ENCODE results near the gene PPM1D. TPM values are rescaled to one million over a fixed set of nuclear protein-coding genes. Genes with fewer than 3 reads are reported as not detected.

The PPM1D gene
- total and polyA plus RNA-seq, 2 experiments from 2014 or later, result 18.3 to 18.6 TPM

GRCh38 chr17:60637683-60638082 is 37.7 kb downstream of the PPM1D start:
- H3K4me1 ChIP-seq (ENCODE audit: insufficient read depth), result no peaks in the 10 kb centered on the region
- no peak for DNase-seq (ENCODE audit: low spot score)
- H2AFZ ChIP-seq, result no peak overlapping the region
- no peaks in the 10 kb centered on the region for H3K36me3 ChIP-seq (replicated peaks; ENCODE audit: insufficient read depth, low read depth)
- H3K4me3 ChIP-seq, result no peak overlapping the region
- H3K27ac ChIP-seq, result no peak overlapping the region
- H3K9me3 ChIP-seq (ENCODE audit: low read depth), result no peaks in the 10 kb centered on the region
- H3K27me3 ChIP-seq, result no peaks in the 10 kb centered on the region
- peaks cover 27% of the 10 kb centered on the region for H4K20me1 ChIP-seq (ENCODE audit: insufficient read depth, poor library complexity, severe bottlenecking)
- H3K9me2 ChIP-seq (replicated peaks; ENCODE audit: insufficient read depth), result no peaks in the 10 kb centered on the region
- TF ChIP-seq EZH2phosphoT487 (IDR thresholded peaks at IDR 0.05; ENCODE audit: low read depth, severe bottlenecking, unreplicated experiment) (no peak), EZH2 (IDR thresholded peaks at IDR 0.05; ENCODE audit: borderline replicate concordance) (no peak), CTCF (IDR thresholded peaks at IDR 0.05; ENCODE audit: poor library complexity) (no peak)
- peaks cover 48% of the 10 kb centered on the region for H3K79me2 ChIP-seq
- no peak overlapping the region for H3K4me2 ChIP-seq
- 97% methylated on average over 2 of the region's 2 CpGs for WGBS (ENCODE audit: low lambda C conversion rate, missing lambda C conversion rate)

GRCh38 chr17:60639019-60639330 is 39.0 kb downstream of the PPM1D start:
- TF ChIP-seq EZH2 (IDR thresholded peaks at IDR 0.05; ENCODE audit: borderline replicate concordance), result no peak
- TF ChIP-seq EZH2phosphoT487 (IDR thresholded peaks at IDR 0.05; ENCODE audit: low read depth, severe bottlenecking, unreplicated experiment), result no peak
- no peak for TF ChIP-seq CTCF (IDR thresholded peaks at IDR 0.05; ENCODE audit: poor library complexity)
- no peaks in the 10 kb centered on the region for H3K9me2 ChIP-seq (replicated peaks; ENCODE audit: insufficient read depth)
- H3K4me3 ChIP-seq, result no peak overlapping the region
- H3K27ac ChIP-seq, result no peak overlapping the region
- WGBS (ENCODE audit: low lambda C conversion rate, missing lambda C conversion rate), result 81% methylated on average over 4 of the region's 4 CpGs
- no peak for DNase-seq (ENCODE audit: low spot score)
- H3K9me3 ChIP-seq (ENCODE audit: low read depth), result no peaks in the 10 kb centered on the region
- peaks cover 27% of the 10 kb centered on the region for H4K20me1 ChIP-seq (ENCODE audit: insufficient read depth, poor library complexity, severe bottlenecking)
- no peak overlapping the region for H2AFZ ChIP-seq
- H3K4me1 ChIP-seq (ENCODE audit: insufficient read depth), result no peaks in the 10 kb centered on the region
- peaks cover 48% of the 10 kb centered on the region for H3K79me2 ChIP-seq
- no peaks in the 10 kb centered on the region for H3K36me3 ChIP-seq (replicated peaks; ENCODE audit: insufficient read depth, low read depth)
- no peaks in the 10 kb centered on the region for H3K27me3 ChIP-seq
- H3K4me2 ChIP-seq, result no peak overlapping the region

- 93% methylated on average over 2 of the region's 2 CpGs for WGBS (ENCODE audit: low lambda C conversion rate, missing lambda C conversion rate)
- Histone ChIP-seq H3K9me2 (replicated peaks; ENCODE audit: insufficient read depth) (no peaks in the 10 kb centered on the region), H3K27ac (no peak overlapping the region), H4K20me1 (ENCODE audit: insufficient read depth, poor library complexity, severe bottlenecking) (peaks cover 27% of the 10 kb centered on the region), H3K27me3 (no peaks in the 10 kb centered on the region), H3K4me2 (no peak overlapping the region), H2AFZ (no peak overlapping the region), H3K4me1 (ENCODE audit: insufficient read depth) (no peaks in the 10 kb centered on the region), H3K79me2 (peaks cover 51% of the 10 kb centered on the region), H3K9me3 (ENCODE audit: low read depth) (no peaks in the 10 kb centered on the region), H3K36me3 (replicated peaks; ENCODE audit: insufficient read depth, low read depth) (no peaks in the 10 kb centered on the region), H3K4me3 (no peak overlapping the region)
- TF ChIP-seq EZH2 (IDR thresholded peaks at IDR 0.05; ENCODE audit: borderline replicate concordance) (no peak), CTCF (IDR thresholded peaks at IDR 0.05; ENCODE audit: poor library complexity) (peak; percentile 31)
- peak; percentile 7 for DNase-seq (ENCODE audit: low spot score)
These were observed 40.5 kb downstream of the PPM1D start for GRCh38 chr17:60640503-60640902.

GRCh38 chr17:60641126-60641525 is 41.1 kb downstream of the PPM1D start:
- H3K9me2 ChIP-seq (replicated peaks; ENCODE audit: insufficient read depth), result no peaks in the 10 kb centered on the region
- no peak overlapping the region for H3K4me3 ChIP-seq
- H3K27ac ChIP-seq, result no peak overlapping the region
- no peaks in the 10 kb centered on the region for H3K36me3 ChIP-seq (replicated peaks; ENCODE audit: insufficient read depth, low read depth)
- no peak for DNase-seq (ENCODE audit: low spot score)
- H2AFZ ChIP-seq, result no peak overlapping the region
- TF ChIP-seq EZH2phosphoT487 (IDR thresholded peaks at IDR 0.05; ENCODE audit: low read depth, severe bottlenecking, unreplicated experiment) (no peak), EZH2 (IDR thresholded peaks at IDR 0.05; ENCODE audit: borderline replicate concordance) (no peak), CTCF (IDR thresholded peaks at IDR 0.05; ENCODE audit: poor library complexity) (no peak)
- no peak overlapping the region for H3K4me2 ChIP-seq
- H3K27me3 ChIP-seq, result no peaks in the 10 kb centered on the region
- H4K20me1 ChIP-seq (ENCODE audit: insufficient read depth, poor library complexity, severe bottlenecking), result peaks cover 27% of the 10 kb centered on the region
- peaks cover 57% of the 10 kb centered on the region for H3K79me2 ChIP-seq
- H3K4me1 ChIP-seq (ENCODE audit: insufficient read depth), result peaks cover 3% of the 10 kb centered on the region
- WGBS (ENCODE audit: low lambda C conversion rate, missing lambda C conversion rate), result 92% methylated on average over 3 of the region's 3 CpGs
- H3K9me3 ChIP-seq (ENCODE audit: low read depth), result no peaks in the 10 kb centered on the region
